Upper lobe of left lung (tissue), 6 donors: ENCODE measurements around the gene SLX4IP. TPM values are rescaled to one million over a fixed set of nuclear protein-coding genes. Genes with fewer than 3 reads are reported as not detected.
A peak's percentile ranks its signal among the peaks of the same experiment; 100 is the strongest.

Source experiments
- ATAC-seq, 2 donors: fragments of 200-7000 bp; cut with Tn5 transposase; one replicate each; pipeline ENCODE4 v1.9.1; 2022; ENCODE audit warnings: mild to moderate bottlenecking in 2 of 2, moderate library complexity in 2 of 2; ENCODE audit not compliant: low FRiP score in 2 of 2
- DNase-seq, 2 donors: peaks; one replicate each; pipeline ENCODE4 v3.0.0-alpha.2; 2019 to 2020
- H3K27ac ChIP-seq, 4 donors: fragments of 200-600 bp; sonication (generic); one replicate each; pipeline ENCODE4 v1.5.1; 2016 to 2019
- H3K27me3 ChIP-seq, 4 donors: fragments of 200-600 bp; sonication (generic); one replicate each; pipeline ENCODE4 v1.5.1; 2017 to 2019
- H3K36me3 ChIP-seq, 4 donors: fragments of 200-600 bp; sonication (generic); one replicate each; pipeline ENCODE4 v1.5.1; 2016 to 2019
- H3K4me1 ChIP-seq, 4 donors: fragments of 200-600 bp; sonication (generic); one replicate each; pipeline ENCODE4 v1.5.1; 2018 to 2019
- H3K4me3 ChIP-seq, 4 donors: fragments of 200-600 bp; sonication (generic); one replicate each; pipeline ENCODE4 v1.5.1; 2017 to 2019; ENCODE audit warnings: mild to moderate bottlenecking in 2 of 4, moderate library complexity in 1 of 4
- H3K9me3 ChIP-seq, 4 donors: fragments of 200-600 bp; sonication (generic); one replicate each; pipeline ENCODE4 v1.5.1; 2018 to 2019
- EP300 ChIP-seq, 4 donors: sonication (generic); formaldehyde crosslinking; IDR thresholded peaks; one replicate each; pipeline ENCODE4 v1.5.1; 2017; ENCODE audit warnings: antibody characterized with exemption in 4 of 4, control low read depth in 2 of 4
- POLR2A ChIP-seq, 4 donors: fragments of 450-650 bp; IDR thresholded peaks; one replicate each; pipeline ENCODE4 v1.5.1; 2016 to 2017; ENCODE audit warnings: antibody characterized with exemption in 4 of 4, mild to moderate bottlenecking in 2 of 4
- POLR2AphosphoS5 ChIP-seq, 2 donors: sonication (generic); formaldehyde crosslinking; IDR thresholded peaks; one replicate each; pipeline ENCODE4 v1.5.1; 2017; ENCODE audit warnings: antibody characterized with exemption in 2 of 2
- WGBS, 2 donors: methylation state at CpG; one replicate each; pipeline ENCODE4 v1.1.5; 2017 to 2018; 5-methylcytosine and 5-hydroxymethylcytosine counted together
- total RNA-seq, 6 donors: library from RNA; depleted of rRNA in 4 of 6; stranded (reverse); fragments of >200 nt in 4 of 6; gene quantifications; one replicate each; pipeline versions ENCODE4 v1.1.0 to v1.2.1, GENCODE V29; 2016 to 2021
- TF ChIP-seq, protein P1 (sequence below), 6 experiments: fragments of 450-650 bp in 4 of 6; fragments of 200-600 bp in 2 of 6; sonication (generic) in 2 of 6; IDR thresholded peaks; one replicate each; pipeline ENCODE4 v1.5.1; 2016 to 2019; ENCODE audit warnings: antibody characterized with exemption in 6 of 6
- donor health status: DM: no; HTN: no; CAD: no; lungs with moderate emphysema.
- donor health status: DM: no; HTN: yes; CAD: no; lungs with severe emphysema.

SLX4IP gene
- total RNA-seq, 6 donors from 2014 or later: 3.2 to 6.0 (median 4.5) TPM

DNA sequence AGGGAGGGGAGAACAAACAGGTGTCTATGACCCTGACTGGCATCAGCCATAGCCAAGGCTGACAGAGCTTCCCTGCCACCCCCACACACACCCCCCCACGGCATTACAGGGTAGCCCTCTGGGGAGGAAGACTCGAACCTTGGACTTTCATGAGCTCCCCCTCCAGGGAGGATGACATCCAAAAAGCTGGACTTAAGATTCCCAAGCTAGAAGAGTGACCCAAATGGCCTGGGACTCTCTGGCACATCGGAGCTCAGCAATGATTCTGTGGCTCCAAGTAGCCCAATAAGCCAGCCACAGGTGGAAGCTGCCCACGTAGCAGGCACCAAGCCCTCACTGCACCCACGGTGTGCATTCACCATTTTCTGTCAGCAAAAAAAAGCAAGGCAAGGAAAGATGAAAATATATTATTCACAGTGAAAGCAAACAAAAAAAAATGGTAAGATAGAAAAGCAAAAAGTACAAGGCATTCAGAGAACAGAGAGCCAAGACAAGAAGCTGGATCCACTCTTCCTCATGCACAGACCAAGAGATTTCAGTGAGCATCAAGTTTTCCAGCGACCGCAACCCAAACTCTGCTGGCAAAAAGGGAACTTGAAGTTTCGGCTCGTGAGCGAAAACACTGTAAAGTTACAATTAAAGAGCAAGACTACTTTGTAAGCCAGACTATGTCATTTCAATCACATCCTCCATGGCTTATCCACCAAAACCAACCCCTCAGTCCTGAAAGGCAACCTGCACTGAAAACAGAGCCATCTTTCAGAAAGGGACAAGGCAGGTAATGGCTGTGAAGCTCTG is 227.8 kb downstream of the SLX4IP start:
- peak overlapping the region in 2 of 4 donors; percentile 6 to 66 for H3K27ac ChIP-seq
- H3K36me3 ChIP-seq: peaks cover 5 to 67% (median 27%) of the 10 kb centered on the region in 4 donors

GRCh38 chr20:10663756-10664155 is 228.7 kb downstream of the SLX4IP start:
- Histone ChIP-seq H3K9me3 (no peaks in the 10 kb centered on the region), H3K4me1 (peaks cover 36 to 76% (median 49%) of the 10 kb centered on the region in 4 donors), H3K4me3 (no peak overlapping the region), H3K27ac (peak overlapping the region in 1 of 4 donors; percentile 66), H3K36me3 (peaks cover 5 to 67% (median 20%) of the 10 kb centered on the region in 4 donors), H3K27me3 (no peaks in the 10 kb centered on the region)
- no peak for TF ChIP-seq POLR2A (IDR thresholded peaks at IDR 0.05)
- TF ChIP-seq EP300 (IDR thresholded peaks at IDR 0.05): no peak
- TF ChIP-seq, protein P1, sequence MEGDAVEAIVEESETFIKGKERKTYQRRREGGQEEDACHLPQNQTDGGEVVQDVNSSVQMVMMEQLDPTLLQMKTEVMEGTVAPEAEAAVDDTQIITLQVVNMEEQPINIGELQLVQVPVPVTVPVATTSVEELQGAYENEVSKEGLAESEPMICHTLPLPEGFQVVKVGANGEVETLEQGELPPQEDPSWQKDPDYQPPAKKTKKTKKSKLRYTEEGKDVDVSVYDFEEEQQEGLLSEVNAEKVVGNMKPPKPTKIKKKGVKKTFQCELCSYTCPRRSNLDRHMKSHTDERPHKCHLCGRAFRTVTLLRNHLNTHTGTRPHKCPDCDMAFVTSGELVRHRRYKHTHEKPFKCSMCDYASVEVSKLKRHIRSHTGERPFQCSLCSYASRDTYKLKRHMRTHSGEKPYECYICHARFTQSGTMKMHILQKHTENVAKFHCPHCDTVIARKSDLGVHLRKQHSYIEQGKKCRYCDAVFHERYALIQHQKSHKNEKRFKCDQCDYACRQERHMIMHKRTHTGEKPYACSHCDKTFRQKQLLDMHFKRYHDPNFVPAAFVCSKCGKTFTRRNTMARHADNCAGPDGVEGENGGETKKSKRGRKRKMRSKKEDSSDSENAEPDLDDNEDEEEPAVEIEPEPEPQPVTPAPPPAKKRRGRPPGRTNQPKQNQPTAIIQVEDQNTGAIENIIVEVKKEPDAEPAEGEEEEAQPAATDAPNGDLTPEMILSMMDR (IDR thresholded peaks at IDR 0.05): no peak
- TF ChIP-seq POLR2AphosphoS5 (IDR thresholded peaks at IDR 0.05): no peak
- ATAC-seq (no peak), DNase-seq (no peak)
- WGBS, 2 donors: 81 to 84% methylated on average over 8 of the region's 8 CpGs

More for the DNA sequence above, 227.8 kb downstream of the SLX4IP start:
- no peak for DNase-seq
- Histone ChIP-seq H3K9me3 (no peaks in the 10 kb centered on the region), H3K27me3 (no peaks in the 10 kb centered on the region), H3K4me3 (no peak overlapping the region), H3K4me1 (peaks cover 36 to 69% (median 49%) of the 10 kb centered on the region in 4 donors)
- WGBS, 2 donors: 67 to 77% methylated on average over 8 to 10 of the region's 10 CpGs
- TF ChIP-seq POLR2AphosphoS5 (IDR thresholded peaks at IDR 0.05) (no peak), POLR2A (IDR thresholded peaks at IDR 0.05) (no peak)
- TF ChIP-seq, protein P1 (IDR thresholded peaks at IDR 0.05): no peak
- ATAC-seq: peak in 1 of 2 donors; percentile 20

- H3K27ac ChIP-seq: peak overlapping the region; percentile 15 to 67 (median 26)
- no peak overlapping the region for H3K4me3 ChIP-seq
- H3K9me3 ChIP-seq: no peaks in the 10 kb centered on the region
- H3K36me3 ChIP-seq: peaks cover 5 to 60% (median 19%) of the 10 kb centered on the region in 4 donors
- peaks cover 42 to 80% (median 55%) of the 10 kb centered on the region in 4 donors for H3K4me1 ChIP-seq
- WGBS, 2 donors: 52 to 53% methylated on average over 7 of the region's 7 CpGs
- no peak for DNase-seq
- TF ChIP-seq POLR2AphosphoS5 (IDR thresholded peaks at IDR 0.05): no peak
- TF ChIP-seq, protein P1 (IDR thresholded peaks at IDR 0.05): peak in 1 of 6 experiments; percentile 5
- ATAC-seq: no peak
- no peaks in the 10 kb centered on the region for H3K27me3 ChIP-seq
Observed at GRCh38 chr20:10665027-10665561, 230.0 kb downstream of the SLX4IP start.

- H3K4me3 ChIP-seq: no peak overlapping the region
- DNase-seq (no peak), ATAC-seq (peak in 1 of 2 donors; percentile 6)
- TF ChIP-seq EP300 (IDR thresholded peaks at IDR 0.05): no peak
- no peak for TF ChIP-seq POLR2AphosphoS5 (IDR thresholded peaks at IDR 0.05)
- TF ChIP-seq, protein P1 (IDR thresholded peaks at IDR 0.05): no peak
- TF ChIP-seq POLR2A (IDR thresholded peaks at IDR 0.05): no peak
- H3K9me3 ChIP-seq: no peaks in the 10 kb centered on the region
- H3K36me3 ChIP-seq: peaks cover 5 to 53% (median 17%) of the 10 kb centered on the region in 4 donors
- H3K27me3 ChIP-seq: no peaks in the 10 kb centered on the region
- peak overlapping the region; percentile 15 to 76 (median 63) for H3K27ac ChIP-seq
- WGBS, 2 donors: 57 to 58% methylated on average over 4 to 6 of the region's 6 CpGs
- peaks cover 47 to 80% (median 54%) of the 10 kb centered on the region in 4 donors for H3K4me1 ChIP-seq
Observed at GRCh38 chr20:10665791-10666190, 230.7 kb downstream of the SLX4IP start.
